Adrenal gland (tissue), 12 donors: ENCODE results near the gene CACNA1I. TPM values are rescaled to one million over a fixed set of nuclear protein-coding genes. Genes with fewer than 3 reads are reported as not detected.

ENCODE experiments used
- DNase-seq, 7 donors: peaks; one replicate each; pipeline ENCODE4 v3.0.0-alpha.2; 2019 to 2020
- H3K27ac ChIP-seq, 5 donors: fragments of 200-600 bp; sonication (generic) in 4 of 5; 1 replicate in 3 of 5; 2 replicates in 2 of 5; pipeline versions ENCODE4 v1.5.1 to v1.8.0; 2016 to 2020; ENCODE audit warnings: mild to moderate bottlenecking in 1 of 5
- H3K27me3 ChIP-seq: fragments of 200-600 bp; 2 replicates; pipeline ENCODE4 v1.8.0; 2021
- H3K36me3 ChIP-seq, 2 donors: fragments of 200-600 bp; replicated peaks in 1 of 2; 1 replicate in 1 of 2; 2 replicates in 1 of 2; pipeline versions ENCODE4 v1.5.1 to v1.8.0; 2018 to 2022
- H3K4me1 ChIP-seq, 2 donors: fragments of 200-600 bp; replicated peaks in 1 of 2; 1 replicate in 1 of 2; 2 replicates in 1 of 2; pipeline versions ENCODE4 v1.5.1 to v1.8.0; 2018 to 2021
- H3K4me3 ChIP-seq, 4 donors: fragments of 200-600 bp; sonication (generic) in 3 of 4; one replicate each; pipeline ENCODE4 v1.5.1; 2016 to 2018
- H3K9me3 ChIP-seq, 3 donors: fragments of 200-600 bp; sonication (generic) in 1 of 3; replicated peaks in 1 of 3; 1 replicate in 2 of 3; 2 replicates in 1 of 3; pipeline versions ENCODE4 v1.5.1 to v1.8.0; 2016 to 2021
- POLR2A ChIP-seq, 2 donors: fragments of 450-650 bp; IDR thresholded peaks; one replicate each; pipeline ENCODE4 v1.6.1; 2017; ENCODE audit warnings: antibody characterized with exemption in 2 of 2, mild to moderate bottlenecking in 2 of 2, moderate library complexity in 1 of 2
- WGBS, 4 donors: extraction: QIAGEN DNeasy Blood & Tissue Kit in 2 of 4; methylation state at CpG; one replicate each; pipeline versions ENCODE4 v1.1.5 to v1.1.7; 2013 to 2017; 5-methylcytosine and 5-hydroxymethylcytosine counted together
- intact Hi-C, 2 donors: fragments of 100-400 bp; cut with DNase I; formaldehyde crosslinking; loops; one replicate each; pipeline versions ENCODE4 v1.14.1 to v1.15.0; 2022 to 2023
- polyA plus RNA-seq, 3 donors: library from polyadenylated mRNA; stranded (reverse); fragments of 200-250 nt in 2 of 3; fragments of 350-450 nt in 1 of 3; fragmentation: Illumina TruSeq in 1 of 3; extraction: RNeasy Lipid Tissue Mini Kit (QIAGEN cat#74804) in 1 of 3; gene quantifications; one replicate each; pipeline ENCODE4 v1.2.3, GENCODE V29; 2013 to 2014
- total RNA-seq, 9 donors: library from RNA; depleted of rRNA in 4 of 9; stranded (reverse); fragments of >200 nt in 4 of 9; fragments of 120-200 nt in 1 of 9; fragmentation: NEBNext Ultra II Directional in 1 of 9; extraction: Animal tissue kit (Norgen Biotek cat#: 25700) in 1 of 9; gene quantifications; one replicate each; pipeline versions ENCODE4 v1.1.0 to v1.2.4, GENCODE V29; 2013 to 2023
- TF ChIP-seq, protein P1 (sequence below), 6 experiments: fragments of 450-650 bp in 4 of 6; fragments of 200-600 bp in 2 of 6; sonication (generic) in 1 of 6; IDR thresholded peaks; 1 replicate in 5 of 6; 2 replicates in 1 of 6; pipeline versions ENCODE4 v1.5.1 to v1.8.0; 2016 to 2021; ENCODE audit warnings: antibody characterized with exemption in 6 of 6, mild to moderate bottlenecking in 2 of 6, moderate library complexity in 1 of 6
- donor health status: healthy with polysubstance abuse.
- donor health status: Bipolar disorder and iron deficiency.
- donor health status: DM: yes; HTN: yes; CAD: no.
- donor health status: DM: no; HTN: no; CAD: no.
- donor health status: DM: no; HTN: no; CAD: no.
- donor health status: DM: yes; HTN: yes; CAD: no.

Gene CACNA1I
- total and polyA plus RNA-seq, 12 donors, result 0.06 to 20.1 (median 3.2) TPM

- TF ChIP-seq, protein P1, sequence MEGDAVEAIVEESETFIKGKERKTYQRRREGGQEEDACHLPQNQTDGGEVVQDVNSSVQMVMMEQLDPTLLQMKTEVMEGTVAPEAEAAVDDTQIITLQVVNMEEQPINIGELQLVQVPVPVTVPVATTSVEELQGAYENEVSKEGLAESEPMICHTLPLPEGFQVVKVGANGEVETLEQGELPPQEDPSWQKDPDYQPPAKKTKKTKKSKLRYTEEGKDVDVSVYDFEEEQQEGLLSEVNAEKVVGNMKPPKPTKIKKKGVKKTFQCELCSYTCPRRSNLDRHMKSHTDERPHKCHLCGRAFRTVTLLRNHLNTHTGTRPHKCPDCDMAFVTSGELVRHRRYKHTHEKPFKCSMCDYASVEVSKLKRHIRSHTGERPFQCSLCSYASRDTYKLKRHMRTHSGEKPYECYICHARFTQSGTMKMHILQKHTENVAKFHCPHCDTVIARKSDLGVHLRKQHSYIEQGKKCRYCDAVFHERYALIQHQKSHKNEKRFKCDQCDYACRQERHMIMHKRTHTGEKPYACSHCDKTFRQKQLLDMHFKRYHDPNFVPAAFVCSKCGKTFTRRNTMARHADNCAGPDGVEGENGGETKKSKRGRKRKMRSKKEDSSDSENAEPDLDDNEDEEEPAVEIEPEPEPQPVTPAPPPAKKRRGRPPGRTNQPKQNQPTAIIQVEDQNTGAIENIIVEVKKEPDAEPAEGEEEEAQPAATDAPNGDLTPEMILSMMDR (IDR thresholded peaks at IDR 0.05), result no peak
- no peak for TF ChIP-seq POLR2A (IDR thresholded peaks at IDR 0.05)
- Histone ChIP-seq H3K27me3 (no peaks in the 10 kb centered on the region), H3K9me3 (no peaks in the 10 kb centered on the region), H3K36me3 (no peaks in the 10 kb centered on the region), H3K4me3 (no peak overlapping the region), H3K4me1 (no peaks in the 10 kb centered on the region), H3K27ac (no peak overlapping the region)
- intact Hi-C loops, result no loop called here
- DNase-seq, result no peak
- WGBS, 4 donors, result 87 to 95% (median 94%) methylated on average over 8 to 17 of the region's 17 CpGs
These were observed 48.5 kb downstream of the CACNA1I start for GRCh38 chr22:39618996-39619530.

- 79 to 87% (median 81%) methylated on average over 6 to 8 of the region's 8 CpGs for whole genome bisulfite sequencing, 4 donors
- H3K36me3 ChIP-seq, result no peaks in the 10 kb centered on the region
- H3K27me3 ChIP-seq, result no peaks in the 10 kb centered on the region
- DNase-seq, result no peak
- H3K4me3 ChIP-seq, result no peak overlapping the region
- TF ChIP-seq POLR2A (IDR thresholded peaks at IDR 0.05), result no peak
- TF ChIP-seq, protein P1 (IDR thresholded peaks at IDR 0.05), result no peak
- H3K27ac ChIP-seq, result no peak overlapping the region
- H3K9me3 ChIP-seq, result no peaks in the 10 kb centered on the region
- intact Hi-C loops, result loop anchor here in 1 of 2 donors (5.0 kb wide), 1 partner anchor 401 kb away; no protein-coding TSS in a partner anchor
- no peaks in the 10 kb centered on the region for H3K4me1 ChIP-seq
These were observed 50.6 kb downstream of the CACNA1I start for GRCh38 chr22:39620924-39621690.

DNA sequence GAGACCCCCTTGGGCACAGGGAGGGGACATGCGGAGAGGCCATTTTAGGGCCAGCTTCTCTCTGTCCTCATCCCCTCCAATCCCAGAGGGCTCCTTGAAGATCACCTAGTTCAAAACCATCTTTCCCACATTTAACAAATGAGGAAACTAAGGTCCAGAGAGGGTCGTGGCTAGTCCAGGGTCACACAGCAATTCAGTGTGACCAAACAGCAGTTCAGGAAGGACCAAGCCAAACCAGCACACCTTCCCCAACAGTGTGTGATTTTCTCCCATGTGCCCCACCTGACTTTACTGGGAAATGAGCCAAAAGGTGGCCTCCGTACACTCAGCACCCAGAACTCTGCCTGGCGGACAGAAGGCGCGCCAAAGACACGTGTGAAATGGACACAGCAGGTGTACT lies 51.3 kb downstream of the CACNA1I start:
- Histone ChIP-seq H3K36me3 (no peaks in the 10 kb centered on the region), H3K27ac (no peak overlapping the region), H3K27me3 (no peaks in the 10 kb centered on the region), H3K4me1 (no peaks in the 10 kb centered on the region), H3K9me3 (no peaks in the 10 kb centered on the region), H3K4me3 (no peak overlapping the region)
- intact Hi-C loops, result loop anchor here in 1 of 2 donors (5.0 kb wide), 1 partner anchor 400 kb away; no protein-coding TSS in a partner anchor
- WGBS, 4 donors, result 81 to 88% (median 85%) methylated on average over 7 of the region's 7 CpGs
- TF ChIP-seq POLR2A (IDR thresholded peaks at IDR 0.05), result no peak
- TF ChIP-seq, protein P1 (IDR thresholded peaks at IDR 0.05), result no peak
- DNase-seq, result no peak

- intact Hi-C loops, result loop anchor here in 1 of 2 donors (5.0 kb wide), 1 partner anchor 399 kb away; no protein-coding TSS in a partner anchor
- Histone ChIP-seq H3K9me3 (no peaks in the 10 kb centered on the region), H3K27ac (no peak overlapping the region), H3K4me3 (no peak overlapping the region), H3K4me1 (no peaks in the 10 kb centered on the region), H3K36me3 (no peaks in the 10 kb centered on the region), H3K27me3 (no peaks in the 10 kb centered on the region)
- TF ChIP-seq POLR2A (IDR thresholded peaks at IDR 0.05), result no peak
- TF ChIP-seq, protein P1 (IDR thresholded peaks at IDR 0.05), result peak; percentile 24 to 54 (median 46)
- WGBS, 4 donors, result 47 to 75% (median 61%) methylated on average over 8 to 17 of the region's 17 CpGs
- peak; percentile 28 to 67 (median 54) for DNase-seq
These were observed 52.4 kb downstream of the CACNA1I start for GRCh38 chr22:39622881-39623367.
